Neutrophil (primary cell): ENCODE data around the gene CDKAL1.

ENCODE experiments used
- H3K27ac ChIP-seq: fragments of 200-600 bp; sonication (generic); 2 replicates; pipeline ENCODE4 v1.5.1; 2016; ENCODE audit warnings: mild to moderate bottlenecking, moderate library complexity
- H3K27me3 ChIP-seq: fragments of 200-600 bp; sonication (generic); 2 replicates; pipeline ENCODE4 v1.6.0; 2016; ENCODE audit warnings: mild to moderate bottlenecking
- H3K36me3 ChIP-seq: fragments of 200-600 bp; sonication (generic); 2 replicates; pipeline ENCODE4 v1.5.1; 2017
- H3K4me1 ChIP-seq, 2 experiments: fragments of 200-600 bp in 1 of 2; sonication (generic) in 1 of 2; 1 replicate in 1 of 2; 2 replicates in 1 of 2; pipeline versions ENCODE4 v1.5.1 to v1.6.1; 2013 to 2016; ENCODE audit warnings: low read depth in 1 of 2, low read length in 1 of 2, mild to moderate bottlenecking in 1 of 2, moderate library complexity in 1 of 2; ENCODE audit not compliant: control insufficient read depth in 1 of 2, insufficient read depth in 1 of 2
- H3K4me3 ChIP-seq, 2 experiments: fragments of 200-600 bp in 1 of 2; sonication (generic) in 1 of 2; 1 replicate in 1 of 2; 2 replicates in 1 of 2; pipeline ENCODE4 v1.5.1; 2013 to 2016; ENCODE audit warnings: low read depth in 1 of 2, low read length in 1 of 2, mild to moderate bottlenecking in 1 of 2, moderate library complexity in 1 of 2
- H3K9me3 ChIP-seq: fragments of 200-600 bp; sonication (generic); 2 replicates; pipeline ENCODE4 v1.5.1; 2016
- TF ChIP-seq, protein P1 (sequence below): fragments of 200-600 bp; sonication (generic); IDR thresholded peaks from 2 replicates; pipeline ENCODE4 v1.5.1; 2016; ENCODE audit warnings: antibody characterized with exemption

CDKAL1 gene

DNA sequence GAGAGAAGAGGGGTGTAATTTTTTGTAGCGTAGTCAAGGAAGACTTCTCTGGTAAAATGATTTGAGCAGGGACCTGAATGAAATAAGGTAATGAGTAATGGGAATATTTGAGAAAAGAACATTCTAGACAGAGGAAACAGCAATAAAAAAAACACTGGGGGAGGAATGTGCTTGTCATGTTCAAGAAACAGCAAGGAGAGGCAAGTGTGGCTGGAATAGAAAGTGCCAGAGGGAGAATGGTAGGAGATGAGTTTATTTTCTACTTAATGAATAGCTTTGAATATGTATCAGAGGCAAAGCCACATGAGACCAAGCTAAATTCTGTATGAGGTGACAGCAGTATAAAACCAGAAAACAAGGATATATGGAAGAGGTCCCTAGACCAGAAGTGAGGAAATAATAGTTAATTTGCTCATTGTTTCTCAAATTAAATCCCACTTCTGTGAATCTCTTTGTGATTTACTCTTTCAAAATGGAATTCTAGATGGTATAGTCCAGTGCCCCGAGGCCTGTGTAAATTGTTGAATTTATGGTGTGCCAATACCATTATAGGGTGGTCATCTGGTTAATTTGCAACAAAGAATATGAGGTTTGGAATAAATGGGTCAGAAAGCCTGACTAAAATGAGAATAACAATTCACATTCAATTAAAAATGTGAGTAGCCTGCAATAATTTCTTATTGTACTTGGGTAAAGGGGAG is 170.2 kb downstream of the CDKAL1 start:
- Histone ChIP-seq H3K9me3 (no peaks in the 10 kb centered on the region), H3K27me3 (no peaks in the 10 kb centered on the region), H3K27ac (no peak overlapping the region), H3K4me1 (no peaks in the 10 kb centered on the region), H3K36me3 (no peaks in the 10 kb centered on the region), H3K4me3 (no peak overlapping the region)
- TF ChIP-seq, protein P1, sequence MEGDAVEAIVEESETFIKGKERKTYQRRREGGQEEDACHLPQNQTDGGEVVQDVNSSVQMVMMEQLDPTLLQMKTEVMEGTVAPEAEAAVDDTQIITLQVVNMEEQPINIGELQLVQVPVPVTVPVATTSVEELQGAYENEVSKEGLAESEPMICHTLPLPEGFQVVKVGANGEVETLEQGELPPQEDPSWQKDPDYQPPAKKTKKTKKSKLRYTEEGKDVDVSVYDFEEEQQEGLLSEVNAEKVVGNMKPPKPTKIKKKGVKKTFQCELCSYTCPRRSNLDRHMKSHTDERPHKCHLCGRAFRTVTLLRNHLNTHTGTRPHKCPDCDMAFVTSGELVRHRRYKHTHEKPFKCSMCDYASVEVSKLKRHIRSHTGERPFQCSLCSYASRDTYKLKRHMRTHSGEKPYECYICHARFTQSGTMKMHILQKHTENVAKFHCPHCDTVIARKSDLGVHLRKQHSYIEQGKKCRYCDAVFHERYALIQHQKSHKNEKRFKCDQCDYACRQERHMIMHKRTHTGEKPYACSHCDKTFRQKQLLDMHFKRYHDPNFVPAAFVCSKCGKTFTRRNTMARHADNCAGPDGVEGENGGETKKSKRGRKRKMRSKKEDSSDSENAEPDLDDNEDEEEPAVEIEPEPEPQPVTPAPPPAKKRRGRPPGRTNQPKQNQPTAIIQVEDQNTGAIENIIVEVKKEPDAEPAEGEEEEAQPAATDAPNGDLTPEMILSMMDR = no peak

DNA sequence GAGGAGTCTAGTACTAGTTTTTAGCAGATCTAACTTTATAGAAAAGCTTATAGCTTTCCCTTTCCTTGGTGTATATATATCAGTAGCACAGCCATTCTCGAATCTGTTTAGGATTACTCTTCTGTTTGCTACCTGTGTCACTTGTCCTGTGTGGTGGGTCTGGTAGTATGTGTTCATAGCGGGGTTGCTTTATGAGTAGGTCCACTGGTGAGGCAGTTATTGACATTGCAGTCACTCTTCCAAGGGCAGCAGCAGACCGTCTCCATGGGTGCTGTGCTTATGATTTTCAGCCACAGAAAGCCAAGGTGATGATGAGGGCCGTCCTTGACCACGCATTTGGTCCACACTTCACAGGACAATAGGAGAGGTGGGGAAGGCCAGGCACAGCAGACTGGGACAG is 171.5 kb downstream of the CDKAL1 start:
- Histone ChIP-seq H3K4me1 (no peaks in the 10 kb centered on the region), H3K36me3 (no peaks in the 10 kb centered on the region), H3K27me3 (no peaks in the 10 kb centered on the region), H3K27ac (no peak overlapping the region), H3K9me3 (no peaks in the 10 kb centered on the region), H3K4me3 (no peak overlapping the region)
- TF ChIP-seq, protein P1 = no peak

DNA sequence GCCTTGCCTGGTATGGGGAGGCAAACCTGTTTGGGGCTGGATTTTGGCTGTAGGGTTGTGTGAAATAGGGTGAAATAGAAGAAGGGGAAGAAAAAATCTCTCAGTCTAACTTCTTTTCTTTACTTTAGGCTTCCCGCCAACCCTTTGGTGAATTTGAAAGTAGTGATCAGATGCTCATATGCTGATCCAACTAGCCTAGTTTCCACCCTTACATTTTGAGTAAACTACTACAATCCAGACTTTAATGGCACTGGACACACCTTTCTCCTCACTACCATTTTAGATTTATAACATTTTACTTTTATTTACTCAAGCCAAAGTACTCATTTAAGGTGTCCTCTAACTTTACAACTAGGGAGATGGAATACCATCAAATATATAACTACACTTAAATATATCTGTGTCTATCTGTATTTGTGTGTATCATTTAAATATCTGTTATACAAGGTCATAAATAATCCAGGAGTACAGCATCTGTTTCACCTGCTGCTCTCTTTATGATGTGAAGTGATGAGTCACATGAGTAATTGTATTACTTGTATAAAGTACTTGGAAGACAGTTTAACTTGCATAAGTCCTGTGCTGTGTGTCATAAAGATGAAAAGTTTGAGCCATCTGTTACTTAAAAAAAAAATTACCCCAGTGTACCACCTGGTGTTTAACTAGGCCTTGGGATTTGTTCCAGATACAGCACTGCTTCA is 172.1 kb downstream of the CDKAL1 start:
- TF ChIP-seq, protein P1 = no peak
- Histone ChIP-seq H3K27me3 (no peaks in the 10 kb centered on the region), H3K36me3 (no peaks in the 10 kb centered on the region), H3K9me3 (no peaks in the 10 kb centered on the region), H3K4me3 (no peak overlapping the region), H3K27ac (no peak overlapping the region), H3K4me1 (no peaks in the 10 kb centered on the region)

DNA sequence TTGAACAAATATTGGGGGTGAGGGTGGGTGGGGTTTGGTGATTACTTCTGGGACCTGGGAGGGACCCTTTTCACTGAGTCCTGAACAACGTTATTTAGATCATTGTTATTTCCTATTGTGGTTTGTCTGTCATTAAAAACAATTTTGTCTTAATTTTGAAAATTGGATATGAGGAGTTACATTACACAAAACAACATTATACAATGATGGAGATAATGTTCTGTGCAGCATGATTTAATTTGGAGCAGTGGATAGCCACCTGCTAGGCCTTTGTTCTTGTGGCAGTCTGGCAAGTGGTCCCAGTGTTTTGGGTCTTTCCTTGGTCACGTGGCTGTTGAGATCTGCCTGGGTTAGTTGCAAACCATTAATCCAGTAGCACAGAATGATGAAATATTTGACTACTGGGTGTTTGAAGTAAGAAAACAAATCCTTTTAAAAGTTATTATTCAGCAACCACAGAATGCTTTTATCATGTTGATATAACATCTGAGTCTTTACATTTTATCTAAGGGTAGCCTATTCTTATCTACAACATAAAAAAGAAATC is 172.8 kb downstream of the CDKAL1 start:
- no peak overlapping the region for H3K4me3 ChIP-seq
- H3K27me3 ChIP-seq = no peaks in the 10 kb centered on the region
- TF ChIP-seq, protein P1 = no peak
- no peaks in the 10 kb centered on the region for H3K36me3 ChIP-seq
- no peaks in the 10 kb centered on the region for H3K9me3 ChIP-seq
- H3K27ac ChIP-seq = no peak overlapping the region
- no peaks in the 10 kb centered on the region for H3K4me1 ChIP-seq

DNA sequence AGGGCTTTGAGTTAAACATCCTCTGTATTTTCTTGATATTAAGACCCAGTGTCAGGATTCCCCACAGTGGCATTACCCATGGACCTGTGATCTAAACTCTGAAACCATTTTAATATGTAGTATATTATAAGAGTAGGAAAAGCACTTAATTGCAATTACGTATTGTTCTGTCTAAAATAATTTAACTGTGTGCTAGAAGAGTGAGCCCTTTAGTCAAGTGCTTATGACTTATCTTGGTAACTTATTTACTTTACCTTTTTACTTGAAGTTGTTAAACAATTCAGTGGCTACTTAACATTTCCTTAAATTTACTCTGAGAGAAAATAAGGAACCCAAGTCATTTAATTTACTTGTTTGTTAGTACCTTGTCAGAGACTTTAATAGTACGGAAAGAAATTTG is 173.6 kb downstream of the CDKAL1 start:
- H3K4me1 ChIP-seq = no peaks in the 10 kb centered on the region
- TF ChIP-seq, protein P1 = no peak
- no peak overlapping the region for H3K4me3 ChIP-seq
- H3K27ac ChIP-seq = no peak overlapping the region
- no peaks in the 10 kb centered on the region for H3K9me3 ChIP-seq
- H3K36me3 ChIP-seq = no peaks in the 10 kb centered on the region
- H3K27me3 ChIP-seq = no peaks in the 10 kb centered on the region
